CD4-positive, alpha-beta memory T cell (primary cell): ENCODE results near the gene OPRL1. TPM values are rescaled to one million over a fixed set of nuclear protein-coding genes. Genes with fewer than 3 reads are reported as not detected.

ENCODE experiments used
- CTCF ChIA-PET: fragments of 350-600 bp; sonication (Branson Sonifier 250); formaldehyde crosslinking; loops from one replicate; lab custom pipeline; 2021; ENCODE audit warnings: inconsistent platforms; ENCODE audit not compliant: partially characterized antibody; lab: Charles Lee
- POLR2A ChIA-PET: fragments of 350-600 bp; sonication (Branson Sonifier 250); formaldehyde crosslinking; loops from one replicate; lab custom pipeline; 2021; ENCODE audit not compliant: partially characterized antibody; lab: Charles Lee
- DNase-seq, 5 donors: peaks; one replicate each; pipeline versions ENCODE4 v3.0.0 to v3.0.0-alpha.2; 2020 to 2022; ENCODE audit warnings: mixed read lengths in 1 of 5
- H3K27ac ChIP-seq: one replicate; pipeline ENCODE4 v1.7.0; 2013; ENCODE audit warnings: low read depth, low read length
- H3K27me3 ChIP-seq: 2 replicates; pipeline ENCODE4 v1.7.0; 2013; ENCODE audit warnings: mild to moderate bottlenecking, low read length, moderate library complexity; ENCODE audit not compliant: insufficient read depth
- H3K36me3 ChIP-seq: 2 replicates; pipeline ENCODE4 v1.7.0; 2013; ENCODE audit warnings: mild to moderate bottlenecking, low read length, moderate library complexity; ENCODE audit not compliant: insufficient read depth
- H3K4me1 ChIP-seq: 2 replicates; pipeline ENCODE4 v1.7.0; 2013; ENCODE audit warnings: mild to moderate bottlenecking, low read length, moderate library complexity; ENCODE audit not compliant: insufficient read depth
- H3K4me3 ChIP-seq, 2 donors: one replicate each; pipeline ENCODE4 v1.7.0; 2013; ENCODE audit warnings: low read length in 2 of 2, mild to moderate bottlenecking in 1 of 2
- H3K9me3 ChIP-seq, 2 donors: one replicate each; pipeline ENCODE4 v1.7.0; 2013; ENCODE audit warnings: low read length in 2 of 2, control low read depth in 1 of 2; ENCODE audit not compliant: control insufficient read depth in 1 of 2
- H3K27ac Mint-ChIP-seq, 7 donors: one replicate each; pipeline ENCODE4 v1.8.0; 2020 to 2021; ENCODE audit warnings: mixed read lengths in 7 of 7, mild to moderate bottlenecking in 6 of 7, inconsistent platforms in 3 of 7, moderate library complexity in 3 of 7
- H3K27me3 Mint-ChIP-seq, 2 donors: one replicate each; pipeline ENCODE4 v1.8.0; 2020 to 2021; ENCODE audit warnings: mixed read lengths in 2 of 2
- H3K36me3 Mint-ChIP-seq, 2 donors: one replicate each; pipeline ENCODE4 v1.8.0; 2020 to 2021; ENCODE audit warnings: mixed read lengths in 2 of 2, inconsistent platforms in 1 of 2, mild to moderate bottlenecking in 1 of 2
- H3K4me1 Mint-ChIP-seq, 4 donors: one replicate each; pipeline ENCODE4 v1.8.0; 2020 to 2021; ENCODE audit warnings: mixed read lengths in 4 of 4, mild to moderate bottlenecking in 1 of 4
- H3K4me3 Mint-ChIP-seq, 8 donors: one replicate each; pipeline ENCODE4 v1.8.0; 2020 to 2021; ENCODE audit warnings: mixed read lengths in 8 of 8, mild to moderate bottlenecking in 7 of 8, moderate library complexity in 6 of 8, inconsistent platforms in 3 of 8
- H3K9me3 Mint-ChIP-seq, 8 donors: one replicate each; pipeline ENCODE4 v1.8.0; 2020 to 2021; ENCODE audit warnings: mixed read lengths in 8 of 8, mild to moderate bottlenecking in 5 of 8, inconsistent platforms in 3 of 8, moderate library complexity in 1 of 8
- intact Hi-C: fragments of 100-400 bp; cut with micrococcal nuclease; formaldehyde crosslinking; loops from one replicate; pipeline ENCODE4 v1.15.1; 2023
- polyA plus RNA-seq, 2 donors: library from polyadenylated mRNA; unstranded; fragments of 300-500 nt; fragmentation: Illumina TruSeq; gene quantifications; one replicate each; pipeline ENCODE4 v1.2.3, GENCODE V29; 2021
- total RNA-seq, 2 experiments: library from RNA; stranded (reverse); gene quantifications; one replicate each; pipeline ENCODE4 v1.2.3, GENCODE V29; 2021

The OPRL1 gene
- total and polyA plus RNA-seq, 4 experiments from 2014 or later = 0.68 to 1.1 (median 0.97) TPM

DNA sequence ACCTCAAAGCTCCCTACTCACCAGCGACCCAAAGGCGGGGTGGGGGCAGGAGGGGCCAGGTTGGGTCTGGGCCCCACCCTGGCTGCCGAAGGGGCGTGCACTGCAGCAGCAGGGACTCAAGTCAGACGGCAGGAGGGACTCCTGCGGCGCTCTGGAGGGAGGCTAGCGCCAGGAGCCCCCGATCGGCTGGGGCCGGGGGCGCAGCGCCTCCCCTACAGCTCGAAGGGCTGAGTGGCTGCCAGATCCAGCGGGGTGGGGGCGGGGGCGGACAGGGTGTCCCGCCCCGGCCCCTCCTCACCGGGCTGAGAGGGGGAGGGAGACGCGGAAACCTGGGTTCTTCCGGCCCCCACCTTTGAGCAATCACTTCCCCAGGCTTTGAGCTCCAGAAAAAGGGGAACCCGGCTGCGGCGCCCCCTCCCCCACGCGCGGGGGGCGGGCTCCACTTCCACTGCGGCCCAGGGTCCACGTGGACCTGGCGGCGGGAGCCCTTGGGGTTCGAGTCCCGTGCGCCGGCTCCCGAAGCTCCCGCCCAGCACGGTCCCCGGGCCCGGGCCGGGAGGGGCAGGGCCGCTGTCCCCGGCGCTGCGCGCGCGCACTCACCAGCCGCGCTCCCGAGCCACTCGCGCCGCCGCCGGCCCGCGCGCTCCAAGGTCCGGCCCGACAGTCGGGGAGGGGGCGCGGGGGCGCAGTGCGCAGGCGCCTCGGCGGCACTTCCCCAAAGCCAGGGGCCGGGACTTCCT lies 439 bp upstream of the OPRL1 start, which contains the start of gene RGS19:
TSS of gene RGS19 (minus strand) at position 246 of the 740 bp plus-strand sequence. CDS start 2,632 bp downstream, outside the sequence.
- peak within 1 kb of the TSS; percentile 86 to 95 (median 90) for H3K4me3 Mint-ChIP-seq
- H3K27ac Mint-ChIP-seq = peak within 1 kb of the TSS; percentile 83 to 93 (median 92)
- POLR2A ChIA-PET = interaction anchor here (0.9 to 3.5 kb wide), 15 partner anchors 9 to 1075 kb away, joined by 3 to 29 read pairs (median 7); partner anchors contain the start of genes LIME1, PCMTD2, PPDPF and PRPF6
- Histone ChIP-seq H3K27me3 (no peaks in the 10 kb centered on the region), H3K27ac (peak within 1 kb of the TSS; percentile 74), H3K9me3 (no peaks in the 10 kb centered on the region), H3K4me1 (peaks cover 47% of the 10 kb centered on the region), H3K36me3 (peaks cover 13% of the 10 kb centered on the region), H3K4me3 (peak within 1 kb of the TSS; percentile 73 to 97)
- CTCF ChIA-PET = interaction anchor here (0.7 to 2.2 kb wide), 7 partner anchors 10 to 177 kb away, joined by 3 to 7 read pairs (median 4); no protein-coding TSS in a partner anchor
- intact Hi-C loops = loop anchor here (2.0 kb wide), 1 partner anchor 175 kb away; the partner anchor contains the start of gene PCMTD2
- peaks cover 0 to 19% of the 10 kb centered on the region in 2 donors for H3K36me3 Mint-ChIP-seq
- peaks cover 10 to 61% (median 34%) of the 10 kb centered on the region in 4 donors for H3K4me1 Mint-ChIP-seq
- no peaks in the 10 kb centered on the region for H3K9me3 Mint-ChIP-seq
- DNase-seq = peak; percentile 64 to 80 (median 67)
- H3K27me3 Mint-ChIP-seq = no peaks in the 10 kb centered on the region

DNA sequence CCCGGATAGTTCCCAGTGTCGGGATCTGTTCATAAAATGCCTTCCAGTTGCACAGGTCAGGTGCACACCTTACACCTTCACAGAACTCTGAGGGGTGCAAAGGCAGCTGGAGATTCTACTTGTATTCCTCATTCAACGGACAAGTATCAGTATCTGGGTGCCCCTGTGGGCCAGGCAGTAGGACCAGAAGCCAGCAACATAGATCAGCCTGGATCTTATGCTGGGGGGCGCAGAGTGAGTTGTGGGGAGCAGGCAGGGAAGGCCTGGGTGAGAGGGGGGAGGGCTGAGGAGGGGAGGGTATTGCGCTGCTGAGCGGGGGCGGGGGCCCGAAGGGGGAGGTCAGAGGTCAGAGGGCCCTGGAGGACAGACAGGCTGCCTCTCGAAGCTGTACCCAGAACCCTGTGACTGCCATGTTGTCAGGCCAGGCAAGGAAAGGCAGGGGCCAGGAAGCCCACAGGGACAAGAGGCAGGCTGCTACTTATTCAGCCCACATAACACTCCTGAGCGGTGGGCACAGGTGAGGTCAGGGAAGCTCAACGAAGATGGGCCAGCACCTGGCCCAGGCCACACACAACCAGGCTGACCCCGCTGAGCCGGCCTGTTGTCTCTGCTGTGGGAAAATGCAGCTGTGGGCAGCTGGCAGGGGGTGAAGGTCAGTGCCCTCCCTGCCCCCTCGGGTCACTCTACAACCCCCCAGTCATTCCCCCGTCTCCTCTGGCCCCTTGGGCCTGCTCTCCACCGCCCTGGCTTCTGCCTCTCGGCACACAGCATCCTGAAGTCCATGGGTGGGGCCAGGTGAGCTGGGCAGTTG lies 1.1 kb downstream of the OPRL1 start:
- no peaks in the 10 kb centered on the region for H3K27me3 Mint-ChIP-seq
- H3K27me3 ChIP-seq = no peaks in the 10 kb centered on the region
- H3K4me1 Mint-ChIP-seq = peaks cover 11 to 56% (median 34%) of the 10 kb centered on the region in 4 donors
- no peak for DNase-seq
- no peaks in the 10 kb centered on the region for H3K9me3 ChIP-seq
- H3K4me3 ChIP-seq = no peak overlapping the region
- H3K4me3 Mint-ChIP-seq = peak overlapping the region; percentile 76 to 86 (median 81)
- intact Hi-C loops = no loop called here
- H3K4me1 ChIP-seq = peaks cover 42% of the 10 kb centered on the region
- H3K9me3 Mint-ChIP-seq = peaks cover 0 to under 1% (median 0%) of the 10 kb centered on the region in 8 donors
- CTCF ChIA-PET = interaction anchor here (0.5 to 5.2 kb wide), 5 partner anchors 20 to 41 kb away, joined by 3 to 73 read pairs (median 6); no protein-coding TSS in a partner anchor
- POLR2A ChIA-PET = interaction anchor here (3.3 kb wide), 1 partner anchor 344 kb away, joined by 22 read pairs; the partner anchor contains the start of gene LIME1
- peaks cover 5% of the 10 kb centered on the region for H3K36me3 ChIP-seq
- peak overlapping the region; percentile 63 for H3K27ac ChIP-seq
- peak overlapping the region; percentile 82 to 94 (median 89) for H3K27ac Mint-ChIP-seq
- H3K36me3 Mint-ChIP-seq = peaks cover 0 to 10% of the 10 kb centered on the region in 2 donors

DNA sequence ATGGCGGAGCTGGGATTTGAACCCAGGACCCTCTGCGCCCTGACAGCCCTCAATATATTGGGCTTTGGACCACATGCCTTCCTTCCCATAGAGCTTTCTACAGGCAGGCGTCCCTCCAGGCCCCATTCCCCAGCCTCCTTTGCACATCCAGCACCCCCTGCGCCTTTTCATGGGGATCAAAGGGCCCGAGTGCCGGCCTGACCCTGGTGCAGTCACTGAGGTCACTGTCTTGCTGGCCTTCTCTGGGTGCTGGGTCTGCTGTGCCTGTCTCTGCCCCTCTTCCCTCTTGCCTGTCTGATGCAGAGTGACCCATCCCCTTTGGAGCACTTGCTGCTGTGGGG lies 1.7 kb downstream of the OPRL1 start:
- Mint-ChIP-seq H3K4me1 (peaks cover 11 to 56% (median 31%) of the 10 kb centered on the region in 4 donors), H3K4me3 (peak overlapping the region; percentile 46 to 86 (median 62)), H3K27me3 (no peaks in the 10 kb centered on the region), H3K27ac (peak overlapping the region in 5 of 7 donors; percentile 17 to 89 (median 65)), H3K9me3 (peaks cover 0 to 5% (median 0%) of the 10 kb centered on the region in 8 donors), H3K36me3 (peaks cover 0 to 8% of the 10 kb centered on the region in 2 donors)
- POLR2A ChIA-PET = no interaction called here
- CTCF ChIA-PET = interaction anchor here (0.5 to 5.2 kb wide), 5 partner anchors 12 to 41 kb away, joined by 3 to 73 read pairs (median 3); no protein-coding TSS in a partner anchor
- H3K4me1 ChIP-seq = peaks cover 37% of the 10 kb centered on the region
- H3K4me3 ChIP-seq = no peak overlapping the region
- H3K9me3 ChIP-seq = no peaks in the 10 kb centered on the region
- DNase-seq = no peak
- H3K27me3 ChIP-seq = no peaks in the 10 kb centered on the region
- intact Hi-C loops = no loop called here
- no peak overlapping the region for H3K27ac ChIP-seq
- no peaks in the 10 kb centered on the region for H3K36me3 ChIP-seq

DNA sequence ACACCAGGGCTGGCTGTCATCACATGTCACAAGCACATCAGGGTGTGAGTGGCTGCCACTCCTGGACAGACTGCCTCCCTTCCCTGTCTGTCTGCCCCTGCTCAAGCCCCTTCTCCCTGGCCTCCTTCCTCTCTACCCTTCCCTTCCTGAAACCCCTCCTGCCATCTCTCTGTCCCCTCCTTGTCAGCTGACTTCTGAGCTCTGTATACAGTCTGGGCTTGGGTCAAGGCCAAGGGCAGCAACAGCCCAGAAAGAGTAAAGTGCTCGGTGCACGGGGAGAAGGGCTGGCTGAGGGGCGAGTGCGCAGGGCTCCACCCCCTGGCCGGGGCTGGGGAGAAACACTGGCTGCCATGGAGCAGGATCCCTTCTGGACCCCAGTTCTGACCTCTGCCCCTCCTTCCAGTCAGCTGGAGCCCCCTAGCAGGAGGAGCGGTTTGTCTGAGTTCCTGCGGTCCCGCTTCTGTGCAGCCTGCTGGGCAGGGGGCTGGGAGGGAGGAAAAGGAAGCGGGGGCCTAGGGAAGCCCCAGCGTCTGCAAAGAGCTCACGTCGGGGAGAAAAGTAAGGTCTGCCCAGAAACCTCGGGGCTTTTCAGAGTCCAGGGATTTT lies 2.3 kb downstream of the OPRL1 start:
- intact Hi-C loops = no loop called here
- Mint-ChIP-seq H3K4me3 (peak overlapping the region in 7 of 8 donors; percentile 48 to 86 (median 66)), H3K36me3 (peaks cover 0 to 8% of the 10 kb centered on the region in 2 donors), H3K27me3 (no peaks in the 10 kb centered on the region), H3K9me3 (peaks cover 0 to 8% (median 0%) of the 10 kb centered on the region in 8 donors), H3K27ac (peak overlapping the region in 5 of 7 donors; percentile 17 to 89 (median 25)), H3K4me1 (peaks cover 11 to 53% (median 29%) of the 10 kb centered on the region in 4 donors)
- no peak overlapping the region for H3K4me3 ChIP-seq
- H3K36me3 ChIP-seq = no peaks in the 10 kb centered on the region
- CTCF ChIA-PET = interaction anchor here (0.8 to 5.2 kb wide), 6 partner anchors 13 to 102 kb away, joined by 3 to 73 read pairs (median 5); partner anchors contain the start of gene SAMD10
- DNase-seq = no peak
- no peaks in the 10 kb centered on the region for H3K27me3 ChIP-seq
- POLR2A ChIA-PET = interaction anchor here (0.5 to 1.7 kb wide), 3 partner anchors 65 to 193 kb away, joined by 3 read pairs; no protein-coding TSS in a partner anchor
- no peak overlapping the region for H3K27ac ChIP-seq
- H3K4me1 ChIP-seq = peaks cover 30% of the 10 kb centered on the region
- no peaks in the 10 kb centered on the region for H3K9me3 ChIP-seq

DNA sequence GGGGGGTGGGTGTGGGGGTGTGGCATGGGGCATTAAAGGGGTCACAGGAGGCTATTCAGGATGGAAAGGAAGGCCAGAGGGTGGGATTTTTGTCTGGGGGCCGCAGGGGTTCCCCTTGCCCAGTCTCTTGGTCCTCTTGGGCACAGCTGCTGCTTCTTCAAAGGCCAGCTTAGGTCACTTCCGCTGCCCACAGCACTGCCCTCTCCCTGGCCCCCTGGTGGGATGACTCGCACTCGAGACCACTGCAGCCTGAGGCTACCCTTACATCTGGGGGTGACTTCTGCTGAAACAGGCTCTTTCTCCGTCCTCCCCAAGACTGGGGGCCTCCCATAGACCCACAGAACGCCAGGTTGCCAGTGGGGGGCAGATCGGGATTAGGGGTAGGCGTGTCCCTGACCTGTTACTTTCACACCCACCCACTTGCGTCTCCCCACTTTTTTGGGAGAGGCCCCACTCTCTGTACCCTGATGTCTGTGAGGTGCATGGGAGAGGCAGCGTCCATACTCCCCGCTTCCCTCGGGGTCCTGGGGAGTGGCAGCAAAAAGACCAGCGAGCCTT lies 3.0 kb downstream of the OPRL1 start:
- intact Hi-C loops = loop anchor here (1.0 kb wide), 2 partner anchors 37 to 44 kb away; no protein-coding TSS in a partner anchor
- peaks cover 0 to 11% (median 0%) of the 10 kb centered on the region in 8 donors for H3K9me3 Mint-ChIP-seq
- Histone ChIP-seq H3K4me1 (peaks cover 26% of the 10 kb centered on the region), H3K27ac (no peak overlapping the region), H3K9me3 (no peaks in the 10 kb centered on the region), H3K36me3 (no peaks in the 10 kb centered on the region), H3K27me3 (no peaks in the 10 kb centered on the region), H3K4me3 (peak overlapping the region in 1 of 2 donors; percentile 29)
- H3K4me1 Mint-ChIP-seq = peaks cover 11 to 46% (median 27%) of the 10 kb centered on the region in 4 donors
- ChIA-PET POLR2A (interaction anchor here (0.5 to 1.9 kb wide), 8 partner anchors 14 to 192 kb away, joined by 3 to 13 read pairs (median 4); partner anchors contain the start of gene PRPF6), CTCF (interaction anchor here (1.1 to 5.2 kb wide), 7 partner anchors 10 to 102 kb away, joined by 3 to 73 read pairs (median 6); partner anchors contain the start of gene PRPF6)
- peak overlapping the region; percentile 68 to 81 (median 76) for H3K4me3 Mint-ChIP-seq
- peak overlapping the region in 2 of 7 donors; percentile 35 to 89 for H3K27ac Mint-ChIP-seq
- H3K27me3 Mint-ChIP-seq = no peaks in the 10 kb centered on the region
- peak in 1 of 5 donors; percentile 26 for DNase-seq
- peaks cover 0 to 5% of the 10 kb centered on the region in 2 donors for H3K36me3 Mint-ChIP-seq
